A673 (cell line): ENCODE measurements around the gene FAM50A.

Experiments used
- CTCF ChIP-seq: fragments of 300-800, 200-600 bp; sonication (generic); conservative IDR thresholded peaks from 2 replicates; pipeline ENCODE4 v1.5.1; 2017; ENCODE audit warnings: low read depth, mild to moderate bottlenecking, antibody characterized with exemption, low read length, moderate library complexity, mixed read lengths
- EZH2 ChIP-seq: fragments of 200-600 bp; sonication (generic); IDR thresholded peaks from 2 replicates; pipeline ENCODE4 v1.6.1; 2017; ENCODE audit warnings: borderline replicate concordance, low read depth, mild to moderate bottlenecking, mixed read lengths, antibody characterized with exemption, low read length; ENCODE audit not compliant: poor library complexity, severe bottlenecking

GRCh38 chrX:154487518-154488290, 43.8 kb downstream of the FAM50A start:
- no peak for TF ChIP-seq CTCF
- no peak for TF ChIP-seq EZH2
